GM11168 (cell line): ENCODE data around the gene ATP6V0A1.
"Not testable (repeated sequence)": the region's sequence is repeated elsewhere in the genome, so short reads cannot be mapped to it uniquely, and the experiment has no call there.

Experiments used
- in situ Hi-C: fragments of 300-500 bp; cut with MboI; formaldehyde crosslinking; loops from one replicate; pipeline ENCODE4 v1.12.0; 2022; ENCODE audit warnings: low sequenced_read_pairs; ENCODE audit not compliant: unreplicated experiment

The ATP6V0A1 gene

GRCh38 chr17:42431758-42432161, 26.9 kb upstream of the ATP6V0A1 start:
- in situ Hi-C loops, result loop anchor here (5.0 kb wide), 1 partner anchor 76 kb away; no protein-coding TSS in a partner anchor

- in situ Hi-C loops, result no loop called here
Observed at GRCh38 chr17:42436391-42436790, 22.3 kb upstream of the ATP6V0A1 start.

- in situ Hi-C loops, result no loop called here
Observed at GRCh38 chr17:42438600-42439567, 19.8 kb upstream of the ATP6V0A1 start.

GRCh38 chr17:42441371-42442195, 17.1 kb upstream of the ATP6V0A1 start:
- in situ Hi-C loops, result no loop called here

- in situ Hi-C loops, result no loop called here
Observed at GRCh38 chr17:42442196-42442565, 16.5 kb upstream of the ATP6V0A1 start.

DNA sequence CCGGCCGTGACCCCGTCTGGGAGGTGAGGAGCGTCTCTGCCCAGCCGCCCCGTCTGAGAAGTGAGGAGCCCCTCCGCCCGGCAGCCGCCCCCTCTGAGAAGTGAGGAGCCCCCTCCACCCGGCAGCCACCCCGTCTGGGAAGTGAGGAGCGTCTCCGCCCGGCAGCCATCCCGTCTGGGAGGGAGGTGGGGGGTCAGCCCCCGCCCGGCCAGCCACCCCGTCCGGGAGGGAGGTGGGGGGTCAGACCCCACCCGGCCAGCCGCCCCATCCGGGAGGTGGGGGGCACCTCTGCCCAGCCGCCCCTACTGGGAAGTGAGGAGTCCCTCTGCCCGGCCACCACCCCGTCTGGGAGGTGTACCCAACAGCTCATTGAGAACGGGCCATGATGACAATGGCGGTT, 9.5 kb upstream of the ATP6V0A1 start:
- in situ Hi-C loops, result not testable (repeated sequence)

DNA sequence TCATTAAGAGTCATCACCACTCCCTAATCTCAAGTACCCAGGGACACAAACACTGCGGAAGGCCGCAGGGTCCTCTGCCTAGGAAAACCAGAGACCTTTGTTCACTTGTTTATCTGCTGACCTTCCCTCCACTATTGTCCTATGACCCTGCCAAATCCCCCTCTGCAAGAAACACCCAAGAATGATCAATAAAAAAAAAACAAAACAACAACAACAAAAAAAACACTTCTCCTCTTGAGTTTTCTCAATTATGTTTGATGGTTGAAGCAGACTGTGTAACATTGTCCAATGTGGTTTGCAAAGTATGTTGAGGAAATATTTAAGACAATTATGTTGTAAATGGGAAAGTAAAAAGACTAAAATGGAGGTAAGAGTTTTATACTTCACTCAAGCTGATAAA, 8.8 kb upstream of the ATP6V0A1 start:
- in situ Hi-C loops, result not testable (repeated sequence)

DNA sequence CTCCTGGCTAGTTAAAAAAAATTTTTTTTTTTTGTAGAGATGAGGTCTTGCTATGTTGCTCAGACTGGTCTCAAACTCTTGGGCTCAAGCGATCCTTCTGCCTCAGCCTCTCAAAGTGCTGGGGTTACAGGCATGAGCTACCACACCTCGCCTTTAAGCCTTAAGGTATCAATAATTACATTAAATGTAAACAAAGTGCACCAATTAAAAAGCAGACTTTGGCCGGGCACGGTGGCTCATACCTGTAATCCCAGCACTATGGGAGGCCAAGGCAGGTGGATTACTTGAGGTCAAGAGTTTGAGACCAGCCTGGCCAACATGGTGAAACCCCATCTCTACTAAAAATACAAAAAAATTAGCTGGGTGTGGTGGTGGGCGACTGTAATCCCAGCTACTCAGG, 7.4 kb upstream of the ATP6V0A1 start:
- in situ Hi-C loops, result not testable (repeated sequence)

DNA sequence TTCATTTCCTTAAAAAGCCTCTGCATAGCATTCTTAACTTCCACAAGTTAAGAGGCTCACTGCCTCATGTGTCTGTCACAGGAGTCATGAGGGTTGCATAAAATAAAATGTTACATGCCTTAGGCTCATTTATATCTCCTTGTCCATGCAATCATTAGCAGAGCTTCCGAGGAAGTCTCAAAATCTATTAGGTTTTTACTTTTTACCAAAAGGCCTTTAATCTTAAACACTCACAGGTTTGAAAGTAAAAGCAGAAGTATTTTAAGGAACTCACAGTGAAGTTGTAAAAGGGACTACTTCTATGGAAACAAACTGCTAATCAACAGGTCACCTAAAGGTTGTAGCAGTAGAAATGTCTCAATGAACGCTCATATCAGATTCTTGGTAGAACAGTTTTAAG, 5.2 kb upstream of the ATP6V0A1 start:
- in situ Hi-C loops, result no loop called here

DNA sequence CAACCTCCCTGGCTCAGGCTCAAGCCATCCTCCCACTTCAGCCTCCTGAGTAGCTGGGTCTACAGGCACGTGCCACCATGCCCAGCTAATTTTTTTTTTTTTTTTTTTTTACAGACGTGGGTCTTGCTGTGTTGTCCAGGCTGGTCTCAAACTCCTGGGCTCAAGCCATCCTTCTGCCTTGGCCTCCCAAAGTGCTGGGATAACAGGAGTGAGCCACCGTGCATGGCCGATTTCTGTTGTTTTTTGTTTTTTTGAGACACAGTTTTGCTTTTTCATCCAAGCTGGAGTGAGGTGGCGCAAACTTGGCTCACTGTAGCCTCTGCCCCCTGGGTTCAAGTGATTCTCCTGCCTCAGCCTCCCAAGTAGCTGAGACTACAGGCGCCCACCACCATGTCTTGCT, 3.7 kb upstream of the ATP6V0A1 start:
- in situ Hi-C loops, result not testable (repeated sequence)

- in situ Hi-C loops, result no loop called here
Observed at GRCh38 chr17:42456223-42457106, 2.2 kb upstream of the ATP6V0A1 start.

DNA sequence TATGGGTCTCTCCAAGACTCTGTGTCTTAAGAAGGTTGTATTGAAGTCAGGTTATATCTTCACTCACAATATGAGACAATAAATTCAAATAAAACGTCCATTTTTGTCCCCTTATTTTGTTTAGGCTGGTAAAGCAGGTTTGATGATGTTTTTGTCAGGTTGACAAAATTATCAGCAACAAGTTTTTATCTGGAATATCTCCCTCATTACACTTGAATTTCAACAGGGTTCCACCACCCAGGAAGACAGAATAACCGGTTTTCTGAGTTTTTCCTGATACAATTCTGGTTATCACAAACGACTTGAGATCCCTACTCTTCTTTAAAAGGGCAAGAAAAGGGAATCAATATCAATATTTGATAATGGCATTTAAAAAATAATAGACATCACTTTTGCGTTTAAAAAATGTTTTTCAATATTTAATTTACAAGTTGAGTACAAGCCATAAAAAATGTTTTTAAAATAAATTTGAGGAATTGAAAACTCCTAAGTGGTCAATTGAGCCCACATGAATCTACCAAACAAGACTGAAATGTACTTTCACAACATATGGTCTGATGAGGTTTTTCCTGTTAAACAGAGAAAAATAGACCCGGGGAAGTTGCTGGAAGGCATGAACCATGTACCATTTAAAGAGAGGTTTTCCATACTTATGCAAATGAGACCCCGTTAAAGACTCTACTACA, 1.4 kb upstream of the ATP6V0A1 start:
- in situ Hi-C loops, result no loop called here

DNA sequence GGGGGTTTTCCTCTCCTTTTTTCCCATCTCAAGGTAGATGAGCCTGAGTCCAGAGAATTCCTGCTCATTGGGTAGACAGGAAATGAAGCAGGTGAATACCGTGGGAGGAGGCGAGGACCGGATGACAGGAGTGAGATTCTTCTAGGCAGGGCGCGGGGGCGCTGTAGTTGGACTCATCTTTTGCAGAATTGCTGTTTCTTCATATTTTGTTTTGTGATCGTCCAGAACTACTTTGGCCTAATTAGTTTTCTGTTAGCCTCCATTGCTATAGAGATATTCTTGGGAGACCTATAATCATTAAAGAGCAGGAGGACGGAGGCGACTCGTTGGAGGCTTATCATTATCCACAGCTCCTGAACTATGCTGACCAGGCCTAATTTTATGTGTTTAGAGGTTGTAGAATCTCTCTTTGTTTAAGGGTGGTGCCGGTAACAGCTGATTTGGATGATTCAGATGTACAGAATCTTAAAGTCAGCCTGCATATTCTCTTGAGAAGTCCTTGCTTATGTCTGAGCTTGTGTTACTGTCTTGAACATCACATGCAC, 650 bp downstream of the ATP6V0A1 start:
- in situ Hi-C loops, result no loop called here

- in situ Hi-C loops, result no loop called here
Observed at GRCh38 chr17:42459801-42460281, 1.2 kb downstream of the ATP6V0A1 start.

DNA sequence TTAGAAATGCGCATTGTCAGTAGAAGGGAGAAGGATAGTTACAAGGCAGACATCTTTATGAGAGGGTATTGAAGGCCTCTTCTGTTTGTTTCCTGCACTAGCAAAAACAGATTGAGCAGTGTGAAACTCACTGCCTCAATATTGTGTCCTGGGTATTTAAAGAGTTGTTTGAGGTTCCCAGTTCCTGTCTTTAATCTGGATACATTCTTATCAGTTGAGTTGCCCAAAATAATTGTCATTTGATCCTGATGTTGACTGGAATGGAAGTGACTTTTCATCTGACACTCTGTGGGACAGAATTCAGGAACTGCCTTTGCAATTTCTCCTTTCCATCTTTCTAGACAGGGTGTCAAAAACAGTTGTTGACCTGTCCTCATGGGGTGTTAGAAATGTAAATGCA, 1.7 kb downstream of the ATP6V0A1 start:
- in situ Hi-C loops, result no loop called here

DNA sequence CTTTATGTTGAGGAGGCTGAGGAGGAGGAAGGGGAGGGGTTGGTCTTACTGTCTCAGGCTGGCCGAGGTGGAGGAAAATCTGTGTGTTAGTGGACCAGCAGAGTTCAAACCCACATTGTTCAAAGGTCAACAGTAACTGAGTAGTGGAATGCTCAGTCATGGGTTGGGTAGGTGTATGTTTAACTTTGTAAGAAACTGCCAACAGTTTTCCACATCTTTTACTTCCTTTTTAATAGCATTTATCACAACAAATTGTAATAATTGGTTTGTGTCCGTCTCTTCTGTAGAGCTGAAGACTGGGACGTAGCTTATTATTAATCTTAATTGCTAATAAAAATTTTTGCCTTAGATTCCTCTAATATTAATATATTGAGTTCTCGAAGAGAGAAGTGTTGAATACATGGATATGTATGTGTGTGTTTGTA, 5.3 kb downstream of the ATP6V0A1 start:
- in situ Hi-C loops, result no loop called here

DNA sequence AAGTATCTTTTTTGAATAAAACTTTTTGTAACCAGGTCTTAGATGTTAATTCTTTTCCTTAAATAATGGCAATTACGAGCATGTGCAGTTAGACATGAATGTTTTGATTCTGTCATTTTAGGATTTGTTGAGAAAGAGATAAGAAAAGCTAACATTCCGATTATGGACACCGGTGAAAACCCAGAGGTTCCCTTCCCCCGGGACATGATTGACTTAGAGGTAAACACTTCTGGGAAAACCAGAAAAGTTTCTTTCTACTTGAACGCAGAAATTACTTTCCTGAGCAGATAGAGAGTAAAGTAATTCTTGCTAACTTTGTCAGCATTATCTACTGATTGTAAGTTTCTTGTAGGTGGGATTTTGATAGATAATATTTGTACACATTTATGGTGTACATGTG, 9.2 kb downstream of the ATP6V0A1 start:
- in situ Hi-C loops, result no loop called here

DNA sequence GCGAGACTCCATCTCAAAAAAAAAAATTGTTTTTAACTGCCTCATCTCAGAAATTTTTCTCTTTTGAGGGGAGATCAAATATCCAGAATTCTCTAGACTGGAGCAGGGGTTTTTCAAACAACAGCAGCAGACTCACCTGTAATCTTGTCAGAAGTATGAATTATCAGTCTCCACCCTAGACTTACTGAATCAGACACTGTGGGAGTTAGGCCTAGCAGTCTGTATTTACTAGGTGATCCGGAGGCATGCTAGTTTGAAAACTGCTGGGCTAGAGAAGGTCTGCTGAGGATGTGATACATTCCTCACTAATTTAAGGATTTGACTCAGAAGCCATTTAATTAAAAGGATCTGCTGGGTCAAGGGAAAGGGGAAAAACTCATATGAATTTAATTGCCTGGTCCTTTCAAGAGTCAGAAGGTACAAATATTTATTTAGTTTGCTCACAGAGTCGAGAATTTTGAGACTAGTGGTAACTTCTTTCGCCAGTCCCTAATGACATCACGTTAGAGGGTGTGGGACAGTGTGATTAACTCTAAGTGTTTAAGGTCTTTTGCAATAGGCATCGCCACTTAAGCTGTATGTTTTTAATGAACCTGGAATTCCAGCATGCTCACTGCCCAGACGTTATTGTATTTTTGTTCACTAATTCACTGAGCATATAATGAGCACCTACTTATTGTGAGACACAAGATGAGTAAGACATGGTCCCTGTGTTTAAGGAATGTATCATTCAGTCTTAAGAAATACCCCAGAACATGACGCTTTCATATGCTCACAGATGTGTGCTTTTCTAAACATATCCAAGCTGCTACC, 14.2 kb downstream of the ATP6V0A1 start:
- in situ Hi-C loops, result no loop called here
